ENCODE data around the gene IGDCC3. TPM values are rescaled to one million over a fixed set of nuclear protein-coding genes. Genes with fewer than 3 reads are reported as not detected.

The IGDCC3 gene
- polyA plus RNA-seq, 2 of the 4 experiments (the other 2 are of a cell fraction), result 0.04 to 0.12 TPM

- 9% methylated on average over 21 of the region's 62 CpGs for WGBS (ENCODE audit: missing lambda C conversion rate)
- Histone ChIP-seq H3K9me3 (no peaks in the 10 kb centered on the region), H3K27ac (peak within 1 kb of the TSS; percentile 85 to 91), H3K4me1 (peaks cover 14% of the 10 kb centered on the region), H3K4me2 (peak within 1 kb of the TSS; percentile 89), H3K4me3 (peak within 1 kb of the TSS; percentile 65)
- POLR2A ChIA-PET, result interaction anchor here (0.5 to 4.2 kb wide), 10 partner anchors 8 to 242 kb away, joined by 3 to 53 read pairs (median 9); partner anchors contain the start of genes CILP, CLPX, RNU5A-1 and RNU5B-1
- CTCF ChIA-PET, result interaction anchor here (0.5 to 23.8 kb wide), 26 partner anchors 8 to 220 kb away, joined by 3 to 408 read pairs (median 4); partner anchors contain the start of genes CLPX, RNU5A-1 and RNU5B-1
- ATAC-seq, result peak; percentile 94 to 95
- DNase-seq (ENCODE audit: low read depth in 1 of 2, low spot score in 1 of 2), result peak; percentile 83 to 94
- no peak for FAIRE-seq
- TF ChIP-seq RAD21 (conservative IDR thresholded peaks at IDR 0.05 in 1 of 2, IDR thresholded peaks at IDR 0.05 in 1 of 2) (peak in 1 of 2 experiments; percentile 22; a peak in 1 of 5 replicates), SMC3 (IDR thresholded peaks at IDR 0.05) (peak; percentile 15; the same call in 2 of the 3 replicates), KDM5A (IDR thresholded peaks at IDR 0.05) (no peak), HOXB13 (CRISPR knock-in tag; IDR thresholded peaks at IDR 0.05; ENCODE audit: low read depth) (no peak), CTCF (IDR thresholded peaks at IDR 0.05) (peak; percentile 36), ELK1 (IDR thresholded peaks at IDR 0.05; ENCODE audit: low read depth, low read length) (no peak), CHD4 (IDR thresholded peaks at IDR 0.05; ENCODE audit: borderline replicate concordance) (no peak), RARB (CRISPR knock-in tag; IDR thresholded peaks at IDR 0.05) (no peak), MAZ (IDR thresholded peaks at IDR 0.05; ENCODE audit: borderline replicate concordance, low read depth, low read length) (peak; percentile 46; the same call in 1 of the 2 replicates), JUN (IDR thresholded peaks at IDR 0.05) (peak; percentile 60 to 92; a peak in 4 of 5 replicates), ATOH8 (CRISPR knock-in tag; IDR thresholded peaks at IDR 0.05; ENCODE audit: low read depth) (no peak), MAX (IDR thresholded peaks at IDR 0.05) (peak; percentile 81), CHD2 (IDR thresholded peaks at IDR 0.05; ENCODE audit: low read length, partially characterized antibody) (no peak), PHF8 (IDR thresholded peaks at IDR 0.05; ENCODE audit: borderline replicate concordance, low read depth) (0 out of 2 replicates have a peak, but pooled peaks have one; percentile 52), HEYL (CRISPR knock-in tag; IDR thresholded peaks at IDR 0.05) (no peak), RNF2 (IDR thresholded peaks at IDR 0.05; ENCODE audit: borderline replicate concordance, low read depth) (no peak), EHMT2 (IDR thresholded peaks at IDR 0.05; ENCODE audit: low read depth) (no peak), POLR2A (IDR thresholded peaks at IDR 0.05; ENCODE audit: low read length) (peak; percentile 70), BCL3 (IDR thresholded peaks at IDR 0.05) (peak; percentile 65; the same call in 1 of the 3 replicates), POLR2AphosphoS2 (conservative IDR thresholded peaks at IDR 0.05; ENCODE audit: low read length) (no peak), RFX5 (IDR thresholded peaks at IDR 0.05) (no peak), GATA3 (IDR thresholded peaks at IDR 0.05; ENCODE audit: borderline replicate concordance) (no peak), HOXB5 (CRISPR knock-in tag; IDR thresholded peaks at IDR 0.05) (no peak), KDM1A (IDR thresholded peaks at IDR 0.05; ENCODE audit: low read depth) (no peak), NPAS2 (CRISPR knock-in tag; IDR thresholded peaks at IDR 0.05; ENCODE audit: borderline replicate concordance) (0 out of 2 replicates have a peak, but pooled peaks have one; percentile 14), TP53 (CRISPR knock-in tag; IDR thresholded peaks at IDR 0.05) (no peak), BHLHE40 (IDR thresholded peaks at IDR 0.05; ENCODE audit: low read depth, low read length) (no peak)
- TF ChIP-seq, protein P1, sequence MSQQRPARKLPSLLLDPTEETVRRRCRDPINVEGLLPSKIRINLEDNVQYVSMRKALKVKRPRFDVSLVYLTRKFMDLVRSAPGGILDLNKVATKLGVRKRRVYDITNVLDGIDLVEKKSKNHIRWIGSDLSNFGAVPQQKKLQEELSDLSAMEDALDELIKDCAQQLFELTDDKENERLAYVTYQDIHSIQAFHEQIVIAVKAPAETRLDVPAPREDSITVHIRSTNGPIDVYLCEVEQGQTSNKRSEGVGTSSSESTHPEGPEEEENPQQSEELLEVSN (IDR thresholded peaks at IDR 0.05; ENCODE audit: borderline replicate concordance, low read depth), result peak; percentile 73
- TF ChIP-seq, protein P2, sequence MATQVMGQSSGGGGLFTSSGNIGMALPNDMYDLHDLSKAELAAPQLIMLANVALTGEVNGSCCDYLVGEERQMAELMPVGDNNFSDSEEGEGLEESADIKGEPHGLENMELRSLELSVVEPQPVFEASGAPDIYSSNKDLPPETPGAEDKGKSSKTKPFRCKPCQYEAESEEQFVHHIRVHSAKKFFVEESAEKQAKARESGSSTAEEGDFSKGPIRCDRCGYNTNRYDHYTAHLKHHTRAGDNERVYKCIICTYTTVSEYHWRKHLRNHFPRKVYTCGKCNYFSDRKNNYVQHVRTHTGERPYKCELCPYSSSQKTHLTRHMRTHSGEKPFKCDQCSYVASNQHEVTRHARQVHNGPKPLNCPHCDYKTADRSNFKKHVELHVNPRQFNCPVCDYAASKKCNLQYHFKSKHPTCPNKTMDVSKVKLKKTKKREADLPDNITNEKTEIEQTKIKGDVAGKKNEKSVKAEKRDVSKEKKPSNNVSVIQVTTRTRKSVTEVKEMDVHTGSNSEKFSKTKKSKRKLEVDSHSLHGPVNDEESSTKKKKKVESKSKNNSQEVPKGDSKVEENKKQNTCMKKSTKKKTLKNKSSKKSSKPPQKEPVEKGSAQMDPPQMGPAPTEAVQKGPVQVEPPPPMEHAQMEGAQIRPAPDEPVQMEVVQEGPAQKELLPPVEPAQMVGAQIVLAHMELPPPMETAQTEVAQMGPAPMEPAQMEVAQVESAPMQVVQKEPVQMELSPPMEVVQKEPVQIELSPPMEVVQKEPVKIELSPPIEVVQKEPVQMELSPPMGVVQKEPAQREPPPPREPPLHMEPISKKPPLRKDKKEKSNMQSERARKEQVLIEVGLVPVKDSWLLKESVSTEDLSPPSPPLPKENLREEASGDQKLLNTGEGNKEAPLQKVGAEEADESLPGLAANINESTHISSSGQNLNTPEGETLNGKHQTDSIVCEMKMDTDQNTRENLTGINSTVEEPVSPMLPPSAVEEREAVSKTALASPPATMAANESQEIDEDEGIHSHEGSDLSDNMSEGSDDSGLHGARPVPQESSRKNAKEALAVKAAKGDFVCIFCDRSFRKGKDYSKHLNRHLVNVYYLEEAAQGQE (IDR thresholded peaks at IDR 0.05), result no peak
Observed at GRCh38 chr15:65286704-65287519, 90.9 kb downstream of the IGDCC3 start, which contains the start of gene PARP16. PARP16 (minus strand) TSS chr15:65286883; CDS start chr15:65286426, 457 bp downstream.

Data from A549 (cell line).